Measurements from ENCODE around the gene NDUFAF3. TPM values are rescaled to one million over a fixed set of nuclear protein-coding genes. Genes with fewer than 3 reads are reported as not detected.
A peak's percentile ranks its signal among the peaks of the same experiment; 100 is the strongest.

The NDUFAF3 gene
- total and polyA plus RNA-seq, 10 of the 15 experiments (the other 5 are each of a cell fraction or from before 2014, with no cell fraction given): 25.4 to 228 (median 63.9) TPM

- intact Hi-C loops (cut with micrococcal nuclease; ENCODE audit: unreplicated experiment) (no loop called here), in situ Hi-C loops (cut with MboI) (no loop called here)
- ChIA-PET POLR2A (interaction anchor here (0.5 to 2.8 kb wide), 5 partner anchors 9 to 115 kb away, joined by 3 to 28 read pairs (median 6); partner anchors contain the start of genes QRICH1 and WDR6), CTCF (interaction anchor here (0.6 to 5.9 kb wide), 3 partner anchors 8 to 28 kb away, joined by 3 to 83 read pairs (median 21); partner anchors contain the start of genes P4HTM and WDR6), SMC1A (ENCODE audit: uncharacterized antibody, unreplicated experiment) (interaction anchor here (0.7 to 4.2 kb wide), 2 partner anchors 10 to 11 kb away, joined by 4 to 21 read pairs; partner anchors contain the start of genes IMPDH2 and WDR6), RAD21 (ENCODE audit: unreplicated experiment) (interaction anchor here (1.0 to 2.3 kb wide), 2 partner anchors 28 to 30 kb away, joined by 4 to 12 read pairs; no protein-coding TSS in a partner anchor)
- Histone ChIP-seq H3K4me1 (ENCODE audit: control insufficient read depth, insufficient read depth, low read length) (peaks cover 5% of the 10 kb centered on the region; the same call in 1 of the 2 replicates), H3K79me2 (ENCODE audit: control insufficient read depth, insufficient read depth, low read length) (peaks cover 31% of the 10 kb centered on the region), H3K27me3 (replicated peaks in 1 of 2; ENCODE audit: control insufficient read depth in 2 of 2, insufficient read depth in 2 of 2, low read length in 1 of 2) (no peaks in the 10 kb centered on the region), H4K20me1 (ENCODE audit: control insufficient read depth, insufficient read depth) (0 out of 2 replicates have a peak, but pooled peaks cover 3% of the 10 kb centered on the region), H3K36me3 (ENCODE audit: control insufficient read depth in 2 of 2, insufficient read depth in 2 of 2, low read length in 1 of 2) (peaks cover 23 to 26% of the 10 kb centered on the region in 2 experiments), H3K4me2 (ENCODE audit: control insufficient read depth, insufficient read depth) (peak overlapping the region; percentile 86), H3K9ac (ENCODE audit: control insufficient read depth, insufficient read depth, low read length) (peak overlapping the region; percentile 52; the same call in 1 of the 2 replicates), H3K4me3 (peak overlapping the region; percentile 95), H2AFZ (ENCODE audit: control insufficient read depth, low read depth, low read length) (no peak overlapping the region; the same call in 1 of the 2 replicates), H3K27ac (ENCODE audit: control insufficient read depth, insufficient read depth) (peak overlapping the region; percentile 59; the same call in 1 of the 2 replicates), H3K9me3 (replicated peaks; ENCODE audit: control insufficient read depth, insufficient read depth, low read length) (no peaks in the 10 kb centered on the region)
- ATAC-seq (no peak), DNase-seq (ENCODE audit: low read depth, low spot score) (no peak), FAIRE-seq (no peak)
- BruUV-seq (replicated peaks): no TSS peak
- WGBS (ENCODE audit: insufficient coverage, insufficient replicate concordance, low lambda C conversion rate, missing lambda C conversion rate): 6% methylated on average over 21 of the region's 23 CpGs
- peak; percentile 41; the same call in 1 of the 2 replicates for TF ChIP-seq POLR2AphosphoS5 (IDR thresholded peaks at IDR 0.05; ENCODE audit: low read length)
- no peak for TF ChIP-seq CHD1 (IDR thresholded peaks at IDR 0.05; ENCODE audit: low read depth, low read length)
- TF ChIP-seq JUNB (IDR thresholded peaks at IDR 0.05): no peak
- no peak for TF ChIP-seq IKZF2 (IDR thresholded peaks at IDR 0.05)
These were observed 4.5 kb upstream of the NDUFAF3 start for GRCh38 chr3:49017229-49017970.

All from GM12878 (cell line).